Suppressor macrophage treated with lipopolysaccharide for 4 hours (primary cell): ENCODE measurements around the gene VILL.
"Not testable (repeated sequence)": the region's sequence is repeated elsewhere in the genome, so short reads cannot be mapped to it uniquely, and the experiment has no call there.

Experiments
- DNase-seq: peaks from one replicate; pipeline ENCODE4 v3.0.0-alpha.2; 2020

VILL gene

GRCh38 chr3:37964146-37964545 is 26.4 kb upstream of the VILL start:
- no peak for DNase-seq

GRCh38 chr3:37964716-37965115 is 25.9 kb upstream of the VILL start:
- DNase-seq: no peak

GRCh38 chr3:37967260-37967881 is 23.2 kb upstream of the VILL start:
- peak; percentile 74 for DNase-seq

GRCh38 chr3:37968199-37968598 is 22.4 kb upstream of the VILL start:
- DNase-seq: no peak

GRCh38 chr3:37968813-37969595 is 21.6 kb upstream of the VILL start:
- DNase-seq: no peak

- no peak for DNase-seq
Observed at GRCh38 chr3:37969596-37970100, 20.9 kb upstream of the VILL start.

- no peak for DNase-seq
Observed at GRCh38 chr3:37970802-37971201, 19.8 kb upstream of the VILL start.

GRCh38 chr3:37971467-37971866 is 19.1 kb upstream of the VILL start:
- DNase-seq: no peak

GRCh38 chr3:37972056-37972455 is 18.5 kb upstream of the VILL start:
- not testable (repeated sequence) for DNase-seq

- no peak for DNase-seq
Observed at GRCh38 chr3:37973246-37974054, 17.1 kb upstream of the VILL start.

GRCh38 chr3:37974121-37975083 is 16.2 kb upstream of the VILL start:
- peak; percentile 86 for DNase-seq

GRCh38 chr3:37979541-37980461 is 10.8 kb upstream of the VILL start:
- peak; percentile 90 for DNase-seq

GRCh38 chr3:37980462-37981347 is 9.9 kb upstream of the VILL start:
- no peak for DNase-seq

- DNase-seq: no peak
Observed at GRCh38 chr3:37981348-37981664, 9.3 kb upstream of the VILL start.

- DNase-seq: no peak
Observed at GRCh38 chr3:37982331-37982730, 8.3 kb upstream of the VILL start.

GRCh38 chr3:37984051-37984450 is 6.5 kb upstream of the VILL start:
- DNase-seq: no peak

- DNase-seq: no peak
Observed at GRCh38 chr3:37984596-37984995, 6.0 kb upstream of the VILL start.

GRCh38 chr3:37985637-37986320 is 4.8 kb upstream of the VILL start:
- DNase-seq: no peak

- no peak for DNase-seq
Observed at GRCh38 chr3:37986479-37987314, 3.9 kb upstream of the VILL start.
